B cell (primary cell): ENCODE measurements around the gene SPTB.

Experiments used
- CTCF ChIP-seq: fragments of 200-600 bp; IDR thresholded peaks from one replicate; pipeline ENCODE4 v1.8.0; 2022; ENCODE audit warnings: antibody characterized with exemption, mild to moderate bottlenecking
- EZH2 ChIP-seq: IDR thresholded peaks from 2 replicates; pipeline ENCODE4 v1.6.1; 2012; ENCODE audit warnings: borderline replicate concordance, low read depth, mild to moderate bottlenecking, moderate library complexity, low read length; ENCODE audit not compliant: insufficient read depth, poor library complexity, severe bottlenecking

- no peak for TF ChIP-seq EZH2
- TF ChIP-seq CTCF, result no peak
These were observed 107.2 kb downstream of the SPTB start for GRCh38 chr14:64772397-64772950.
